HG03135 (cell line): ENCODE measurements around the gene TFF1.

Source experiments
- ATAC-seq: cut with Tn5 transposase; IDR thresholded peaks from one replicate; pipeline ENCODE4 v1.9.1; 2021; ENCODE audit warnings: mild to moderate bottlenecking, moderate library complexity; ENCODE audit not compliant: unreplicated experiment

TFF1 gene

DNA sequence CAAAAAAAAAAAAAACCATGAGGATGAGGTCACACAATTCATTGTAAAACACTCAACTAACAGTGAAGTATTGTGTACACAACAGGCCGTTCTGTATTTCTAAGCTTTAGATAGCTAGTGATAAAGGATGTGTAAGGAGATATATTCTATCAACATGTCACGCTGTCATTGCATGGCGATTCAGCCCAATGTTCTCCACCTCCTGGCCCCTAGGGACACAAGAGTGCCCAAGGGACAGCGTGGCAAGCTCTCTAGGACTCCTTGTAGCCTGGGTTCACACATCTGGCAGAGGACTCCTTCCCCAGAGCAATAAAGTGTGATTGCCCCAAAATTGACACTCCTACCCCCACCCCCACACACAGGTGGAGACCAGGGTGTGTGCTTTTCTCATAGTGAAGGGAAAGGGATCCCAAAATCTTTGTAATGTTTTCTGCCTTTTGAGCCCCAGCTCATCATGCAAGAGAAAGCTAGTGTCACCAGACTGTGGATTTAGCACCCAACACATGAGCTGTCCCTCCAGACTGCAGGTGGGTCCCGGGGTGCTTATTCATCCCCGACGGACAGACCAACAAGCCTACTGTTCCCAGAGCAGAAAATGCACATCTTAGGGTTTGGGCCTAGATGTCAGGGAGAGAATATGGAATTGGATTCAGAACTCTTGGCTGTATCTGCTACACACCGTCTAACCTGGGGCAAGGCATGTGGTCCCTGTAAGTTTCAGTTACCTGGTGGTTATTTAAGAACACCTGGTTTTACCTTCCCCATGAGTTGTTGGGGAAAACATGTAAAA lies 18.0 kb upstream of the TFF1 start:
- no peak for ATAC-seq

DNA sequence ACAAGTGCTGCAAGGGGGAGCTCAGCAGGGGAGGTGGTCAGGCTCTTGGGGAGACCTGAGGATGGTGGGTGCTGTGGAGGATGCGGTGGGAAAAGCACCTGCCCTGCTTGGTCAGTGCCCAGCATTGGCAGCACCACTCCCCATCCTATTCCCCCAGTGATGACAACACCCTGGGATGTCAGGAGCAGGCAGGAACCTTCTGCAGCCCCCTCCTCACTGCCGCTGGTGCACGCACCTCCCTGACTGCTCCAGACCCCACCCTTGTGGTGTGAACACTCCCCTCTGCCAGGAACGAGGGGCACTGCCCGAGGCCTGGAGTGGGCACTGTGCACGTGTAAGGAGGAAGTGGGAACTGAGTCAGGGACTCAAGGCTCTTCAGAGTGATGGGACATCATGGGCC lies 17.0 kb upstream of the TFF1 start:
- no peak for ATAC-seq

DNA sequence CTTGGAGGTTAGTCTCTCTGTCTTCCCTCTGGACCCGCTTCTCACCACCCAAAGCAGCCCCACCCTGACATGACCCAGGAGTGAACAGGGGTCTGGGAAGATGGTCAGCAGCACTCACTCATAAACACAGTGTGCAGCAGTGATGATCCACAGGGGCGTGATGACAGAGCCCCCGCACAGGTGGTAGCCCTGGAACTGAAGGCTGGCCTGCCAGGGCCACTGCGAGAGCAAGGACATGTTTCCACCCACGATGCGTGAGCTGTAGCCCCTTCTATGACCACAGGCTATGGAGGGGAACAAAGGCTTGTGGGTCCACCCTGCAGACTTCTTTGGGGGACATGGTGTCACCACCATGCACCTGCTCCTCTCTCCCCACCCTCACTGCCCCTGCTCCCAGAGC lies 16.6 kb upstream of the TFF1 start:
- ATAC-seq: no peak

DNA sequence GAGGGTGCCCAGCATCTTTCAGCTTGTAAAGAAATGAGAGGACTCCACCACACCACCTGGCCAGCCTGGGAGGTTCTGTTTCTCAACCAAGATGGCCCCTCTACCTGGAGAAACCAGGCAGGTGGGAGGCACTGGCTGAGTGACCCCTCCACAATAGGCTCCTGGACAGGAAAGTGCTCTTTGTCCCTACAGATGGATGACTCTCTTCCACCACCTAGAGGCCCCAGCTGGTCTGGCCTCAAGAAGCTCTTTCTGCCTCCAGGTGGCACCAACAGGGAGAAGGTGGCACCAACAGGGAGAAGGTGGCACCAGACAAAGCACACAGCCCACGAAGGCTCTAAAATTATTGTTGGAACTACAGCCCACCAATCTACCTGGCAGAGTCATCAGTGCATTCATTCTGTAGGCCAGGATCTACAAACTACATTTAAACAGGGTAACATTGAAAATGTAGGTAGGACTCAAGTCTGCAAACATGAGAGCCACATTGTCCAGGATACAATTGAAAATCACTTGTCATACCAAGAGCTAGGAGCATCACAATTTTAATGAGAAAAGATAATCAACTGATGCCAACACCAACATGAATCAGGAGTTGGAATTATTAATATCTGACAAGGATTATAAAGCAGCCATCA lies 15.1 kb upstream of the TFF1 start:
- no peak for ATAC-seq

DNA sequence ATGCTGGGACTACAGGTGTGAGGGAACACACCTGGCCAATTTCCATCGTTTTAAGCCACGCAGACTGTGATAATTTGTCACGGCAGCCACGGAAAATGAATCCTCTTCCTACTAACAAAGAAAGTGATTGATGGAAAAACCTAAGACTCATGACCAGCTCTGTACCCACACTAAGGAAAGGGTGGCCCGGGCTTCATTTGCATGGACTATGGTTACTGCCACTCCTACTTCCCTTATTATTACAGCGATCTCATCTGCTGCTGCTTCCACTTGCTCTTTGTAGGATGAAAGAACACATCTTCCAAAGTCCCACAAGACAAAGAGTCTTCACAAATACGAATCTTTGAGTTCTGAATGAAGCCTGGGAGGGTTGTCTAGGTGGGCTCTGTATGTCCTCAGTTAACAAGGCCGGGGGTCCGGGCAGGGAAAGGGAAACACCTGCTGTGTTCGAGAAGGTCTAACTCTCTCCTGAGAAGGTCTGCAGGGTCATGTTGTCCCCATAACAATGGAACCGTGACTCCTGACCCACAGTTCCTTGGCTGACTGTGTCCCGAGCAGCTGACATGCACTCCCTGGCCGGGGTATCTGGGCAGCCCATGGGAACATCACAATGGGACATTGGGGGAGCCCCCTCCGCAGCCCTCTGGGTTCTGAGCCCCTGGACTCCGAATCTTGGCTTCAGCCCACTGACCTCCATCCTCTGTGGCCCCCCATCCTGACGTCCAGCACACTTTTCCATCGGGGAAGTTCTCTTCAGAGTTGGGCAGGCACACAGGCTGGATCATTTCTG lies 13.3 kb upstream of the TFF1 start:
- no peak for ATAC-seq

DNA sequence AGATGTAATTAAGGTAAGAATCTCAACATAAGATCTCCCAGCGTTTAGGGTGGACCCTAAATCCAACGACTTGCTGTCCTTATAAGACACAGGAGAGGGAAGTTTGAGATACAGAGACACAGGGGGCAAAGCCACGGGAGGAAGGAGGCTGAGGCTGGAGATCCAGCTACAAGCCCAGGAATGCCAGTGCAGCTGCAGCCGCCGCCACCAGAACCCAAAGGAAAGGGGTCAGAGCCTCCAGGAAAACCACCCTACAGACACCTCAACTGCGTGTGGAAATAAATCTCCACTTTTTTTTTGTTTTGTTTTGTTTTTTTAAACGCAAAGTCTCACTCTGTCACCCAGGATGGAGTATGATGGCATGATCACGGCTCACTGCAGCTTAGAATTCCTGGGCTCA lies 12.1 kb upstream of the TFF1 start:
- ATAC-seq: no peak

DNA sequence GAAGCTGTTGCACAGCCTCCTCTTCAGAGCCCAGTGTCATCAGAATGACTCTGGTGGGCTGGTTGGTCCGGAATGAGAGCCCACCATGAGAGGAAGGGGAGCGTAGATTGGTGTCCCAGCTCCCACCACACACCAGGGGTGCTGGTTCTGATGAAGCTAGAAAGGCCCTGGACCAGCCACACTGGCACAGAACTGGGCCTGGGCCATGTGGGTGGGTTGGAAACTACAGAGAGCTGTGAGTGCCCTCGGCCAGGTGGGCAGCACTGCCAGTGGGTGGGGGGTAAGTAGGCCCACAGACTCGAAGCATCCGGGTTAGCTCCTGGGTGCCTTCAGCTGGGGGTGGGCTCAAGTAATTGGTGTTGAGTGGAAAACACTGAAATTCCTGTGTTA lies 11.6 kb upstream of the TFF1 start:
- no peak for ATAC-seq

DNA sequence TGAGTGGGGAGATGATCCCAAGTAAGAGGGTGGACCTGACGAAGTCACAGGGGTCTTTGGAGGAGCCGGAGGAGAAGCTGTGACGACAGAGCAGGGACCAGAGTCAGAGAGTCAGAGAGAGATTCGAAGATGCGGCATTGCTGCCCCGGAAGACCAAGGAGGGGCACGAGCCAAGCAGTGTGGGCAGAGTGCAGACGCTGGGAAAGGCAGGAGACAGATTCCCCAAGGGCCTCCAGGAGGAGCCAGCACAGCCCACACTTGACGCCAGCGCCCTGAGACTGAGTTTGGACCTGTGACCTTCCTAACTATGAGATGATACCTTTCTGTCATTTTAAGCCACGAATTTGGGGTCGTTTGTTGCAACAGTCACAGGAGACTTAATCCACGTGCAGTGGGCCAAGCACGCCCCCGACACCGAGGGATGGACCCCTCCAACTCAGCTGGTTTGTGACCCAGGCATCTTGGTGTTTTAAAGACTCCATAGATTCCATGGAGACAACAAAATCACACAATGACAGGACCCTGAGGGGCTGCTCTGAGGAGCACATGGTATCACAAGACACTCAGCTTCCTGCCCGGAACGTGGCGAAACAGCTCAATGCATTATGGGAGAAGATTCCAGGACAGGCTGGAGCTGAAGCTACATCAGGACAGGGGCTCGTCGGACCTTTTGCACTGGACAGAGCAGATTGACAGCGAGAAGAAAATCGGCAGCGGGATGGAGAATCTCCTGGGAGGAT lies 11.0 kb upstream of the TFF1 start:
- ATAC-seq: no peak

DNA sequence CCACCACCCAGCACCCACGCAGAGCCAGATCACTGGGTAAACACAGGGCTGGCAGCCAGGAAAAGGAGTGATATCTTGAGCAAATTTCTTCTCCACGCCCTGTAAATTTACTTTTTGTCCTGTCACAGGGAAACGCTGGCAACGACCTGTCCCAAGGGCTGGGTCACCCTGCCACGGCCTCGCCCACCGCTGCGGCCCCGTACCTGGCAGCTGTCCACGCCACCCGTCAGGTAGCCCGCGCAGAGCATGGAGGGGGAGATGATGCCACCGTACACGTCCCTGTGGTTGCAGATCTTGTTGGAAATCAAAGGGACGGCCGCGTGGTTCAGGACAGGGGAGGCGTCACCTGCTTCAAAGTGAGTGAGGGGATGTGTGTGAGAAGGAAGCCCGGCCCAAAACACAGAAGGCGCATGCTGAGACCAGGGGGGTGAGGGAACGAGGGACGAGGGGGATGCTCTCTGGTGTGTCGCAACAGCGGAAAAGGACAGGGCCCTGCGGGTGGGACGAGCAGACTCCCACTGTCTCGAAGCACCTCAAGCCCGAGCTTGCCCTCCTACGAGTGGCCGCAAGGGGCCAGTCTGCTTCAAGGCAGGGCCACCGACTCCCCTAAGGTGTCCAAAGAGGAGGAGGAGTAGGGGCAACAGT lies 10.1 kb upstream of the TFF1 start:
- ATAC-seq: no peak

DNA sequence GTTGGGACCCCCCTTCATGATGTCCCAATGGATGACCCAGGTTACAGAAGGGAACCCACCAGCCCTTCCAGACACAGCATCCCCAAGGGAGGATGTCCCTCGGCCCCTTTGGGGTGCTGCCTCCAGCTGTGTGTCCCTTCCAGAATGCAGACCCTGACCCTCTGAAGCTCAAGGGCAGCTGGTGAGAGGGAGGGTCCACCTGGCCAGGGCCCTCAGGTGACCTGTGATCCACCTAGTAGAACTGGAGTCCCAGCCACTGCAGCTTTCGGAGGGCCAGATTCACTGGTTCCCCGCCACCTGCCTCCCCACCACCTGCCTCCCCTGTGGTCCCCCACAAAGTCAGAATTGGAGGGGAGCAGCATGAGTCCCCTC lies 9.6 kb upstream of the TFF1 start:
- no peak for ATAC-seq

DNA sequence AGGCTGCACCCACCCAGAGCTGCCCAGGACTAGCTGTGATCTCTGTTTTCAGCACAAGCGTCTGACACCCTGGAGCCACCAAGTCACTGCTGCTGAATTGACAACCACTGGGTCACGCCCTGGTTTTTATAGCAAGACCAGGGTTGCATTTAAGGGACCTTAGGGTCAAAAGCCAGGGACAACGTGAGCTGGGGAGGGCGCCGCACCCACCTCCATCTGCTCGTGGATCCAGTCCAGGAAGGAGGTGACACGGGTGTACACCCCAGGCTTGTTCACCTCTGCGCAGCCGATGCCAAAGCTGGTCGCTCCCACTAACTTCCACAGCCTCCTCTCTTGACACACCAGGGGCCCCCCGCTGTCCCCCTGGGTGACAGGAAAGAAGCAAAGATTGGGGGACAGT lies 9.2 kb upstream of the TFF1 start:
- ATAC-seq: no peak

DNA sequence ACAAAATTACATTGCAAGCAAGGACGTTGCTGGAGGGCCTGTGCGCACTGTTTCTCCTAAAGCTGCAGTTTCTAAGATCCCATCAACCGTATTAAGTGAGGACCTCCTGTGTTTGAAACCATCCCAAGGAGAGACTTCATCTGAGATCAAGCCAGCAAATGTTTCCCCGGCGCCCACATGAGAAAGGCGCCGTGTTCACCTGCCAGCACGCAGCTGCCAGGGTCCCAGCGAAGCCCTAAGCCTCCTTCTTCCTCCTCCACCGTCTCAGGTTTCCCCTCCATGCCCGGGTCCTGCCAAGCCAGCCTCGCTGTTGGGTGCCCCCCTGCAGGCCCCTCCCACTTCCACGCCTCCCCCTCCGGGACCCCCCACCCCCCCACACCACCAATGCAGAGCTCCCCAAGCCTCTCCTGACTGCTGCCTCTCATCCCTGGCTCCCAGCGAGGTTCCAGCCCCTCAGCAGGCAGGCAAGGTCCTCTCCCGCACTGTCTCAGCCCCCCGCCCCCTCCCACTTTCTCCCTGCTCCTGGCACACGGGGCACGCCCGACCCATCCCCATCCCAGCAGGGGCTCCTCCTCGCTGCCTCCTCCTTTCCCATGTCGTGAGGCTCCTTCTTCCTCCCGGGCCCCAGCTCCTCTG lies 8.6 kb upstream of the TFF1 start:
- no peak for ATAC-seq

DNA sequence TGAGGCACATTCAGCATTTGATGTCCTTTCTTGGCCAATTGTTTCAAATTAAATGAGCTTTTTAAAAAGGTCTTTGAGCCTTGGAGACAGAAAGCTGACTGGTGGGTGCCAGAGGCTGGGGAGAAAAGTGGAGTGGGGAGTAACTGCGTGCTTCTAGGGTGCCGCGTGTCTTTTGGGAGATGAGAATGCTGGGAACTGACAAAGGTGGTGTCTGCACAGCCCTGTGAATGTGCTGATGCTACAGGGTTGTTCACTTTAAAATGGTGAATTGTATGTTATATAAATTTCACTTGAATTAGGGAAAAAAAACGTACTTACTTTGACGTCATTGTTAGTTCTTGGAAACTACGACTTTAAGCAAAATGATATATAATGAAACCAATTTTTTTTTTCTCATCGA lies 8.1 kb upstream of the TFF1 start:
- ATAC-seq: no peak

DNA sequence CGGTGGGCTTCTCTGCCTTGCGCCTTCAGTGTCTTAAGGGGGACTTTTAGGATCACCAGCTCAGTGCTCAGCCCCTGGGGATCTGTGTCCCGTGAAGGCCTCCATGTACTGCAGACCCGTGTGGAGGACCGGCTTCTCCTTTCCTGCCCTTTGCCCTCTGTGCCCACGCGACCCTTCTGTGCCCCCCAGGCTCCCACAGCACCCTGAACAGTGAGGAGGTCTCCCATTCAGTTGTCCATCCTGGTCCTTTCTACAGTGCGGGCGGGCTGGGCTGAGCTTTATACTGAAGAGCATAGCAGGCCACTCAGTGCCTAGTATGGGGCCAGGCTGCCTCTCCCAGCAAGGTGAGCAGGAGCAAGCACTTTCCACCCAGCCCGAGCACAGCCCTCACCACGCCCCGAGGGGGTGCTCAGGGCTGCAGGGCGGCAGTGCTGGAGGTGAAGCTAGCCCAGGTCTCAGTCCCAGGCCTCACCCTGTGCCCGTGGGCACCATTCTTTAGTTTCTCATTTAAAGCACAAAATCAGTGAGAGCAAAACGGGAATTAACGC lies 7.6 kb upstream of the TFF1 start:
- no peak for ATAC-seq

DNA sequence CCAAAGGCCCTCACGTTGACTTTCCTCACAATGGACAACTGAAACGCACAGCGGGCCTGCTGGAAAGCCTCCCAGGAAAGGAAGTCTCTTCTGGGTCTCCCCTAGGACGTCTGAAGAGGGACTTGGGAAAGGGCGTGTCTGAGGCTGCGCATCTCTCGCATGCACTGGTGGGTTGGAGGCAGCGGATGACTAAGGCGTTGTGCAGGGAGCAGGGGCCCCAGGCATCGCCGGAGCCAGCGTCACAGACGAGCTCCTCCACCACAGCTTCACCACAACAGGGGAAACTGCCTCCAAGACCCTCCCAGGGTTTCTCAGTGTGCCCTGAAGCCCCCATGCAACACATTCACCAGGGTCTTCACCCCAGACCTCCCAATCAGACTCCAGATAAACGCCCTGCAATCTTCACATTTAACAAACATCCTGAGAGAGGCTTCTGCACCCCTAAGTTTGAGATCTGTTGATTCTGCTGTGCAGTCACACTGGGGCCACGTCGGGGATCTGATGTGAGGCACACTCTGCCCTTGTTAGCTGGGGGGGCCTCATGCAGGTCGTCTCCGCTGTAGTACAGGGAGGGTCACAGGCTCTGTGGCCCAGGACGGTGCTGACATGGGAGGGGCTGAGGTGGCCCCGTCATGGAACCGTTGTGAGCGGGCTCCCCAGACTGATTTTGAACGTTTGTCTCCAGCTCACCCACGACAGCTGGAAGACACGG lies 7.0 kb upstream of the TFF1 start:
- ATAC-seq: no peak

DNA sequence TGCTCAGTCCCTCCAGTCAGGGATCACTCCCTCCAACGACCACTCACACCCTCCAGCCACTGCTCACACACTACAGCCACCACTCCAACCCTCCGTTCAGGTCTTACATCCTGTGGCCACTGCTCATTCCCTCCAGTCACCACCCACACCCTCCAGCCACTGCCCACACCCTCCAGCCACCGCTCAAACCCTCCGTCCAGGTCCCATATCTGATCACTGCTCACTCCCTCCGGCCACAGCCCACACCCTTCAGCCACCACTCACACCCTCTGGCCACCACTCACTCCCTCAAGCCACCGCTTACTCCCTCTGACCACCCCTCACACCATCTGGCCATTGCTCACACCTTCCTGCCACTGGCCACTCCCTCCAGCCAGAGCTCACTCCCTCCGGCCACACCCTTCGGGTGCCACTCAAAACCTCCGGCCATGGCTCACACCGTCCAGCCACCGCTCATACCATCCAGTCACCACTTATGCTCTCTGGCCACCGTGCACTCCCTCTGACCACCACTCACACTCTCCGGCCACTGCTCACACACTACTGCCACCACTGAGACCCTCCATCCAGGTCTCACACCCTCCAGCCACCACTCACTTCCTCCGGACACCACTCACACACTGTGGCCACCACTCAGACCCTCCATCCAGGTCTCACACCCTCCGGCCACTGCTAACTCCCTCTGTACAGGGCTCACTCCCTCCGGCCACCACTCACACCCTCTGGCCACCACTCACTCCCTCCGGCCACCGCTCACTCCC lies 4.7 kb upstream of the TFF1 start:
- ATAC-seq: no peak

DNA sequence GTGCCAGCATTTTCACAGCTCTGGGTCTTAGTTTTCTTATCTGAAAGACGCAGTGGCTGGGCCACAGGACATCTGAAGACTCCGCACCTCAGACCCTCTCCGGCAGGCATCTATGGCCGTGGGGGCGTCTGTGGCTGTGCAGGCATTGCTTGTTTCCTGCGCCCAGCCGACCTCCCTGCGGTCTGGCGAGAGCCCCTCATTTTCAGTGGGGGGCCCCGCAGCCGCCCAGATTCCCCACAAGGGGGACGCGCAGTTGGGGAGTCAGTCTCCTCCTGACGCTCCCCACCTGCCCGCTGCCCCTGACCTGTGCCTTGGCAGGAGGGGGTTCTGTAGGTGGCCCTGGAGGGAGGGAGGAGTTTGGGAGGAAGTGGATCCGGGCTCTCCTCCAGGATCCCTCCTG lies 3.5 kb upstream of the TFF1 start:
- no peak for ATAC-seq

DNA sequence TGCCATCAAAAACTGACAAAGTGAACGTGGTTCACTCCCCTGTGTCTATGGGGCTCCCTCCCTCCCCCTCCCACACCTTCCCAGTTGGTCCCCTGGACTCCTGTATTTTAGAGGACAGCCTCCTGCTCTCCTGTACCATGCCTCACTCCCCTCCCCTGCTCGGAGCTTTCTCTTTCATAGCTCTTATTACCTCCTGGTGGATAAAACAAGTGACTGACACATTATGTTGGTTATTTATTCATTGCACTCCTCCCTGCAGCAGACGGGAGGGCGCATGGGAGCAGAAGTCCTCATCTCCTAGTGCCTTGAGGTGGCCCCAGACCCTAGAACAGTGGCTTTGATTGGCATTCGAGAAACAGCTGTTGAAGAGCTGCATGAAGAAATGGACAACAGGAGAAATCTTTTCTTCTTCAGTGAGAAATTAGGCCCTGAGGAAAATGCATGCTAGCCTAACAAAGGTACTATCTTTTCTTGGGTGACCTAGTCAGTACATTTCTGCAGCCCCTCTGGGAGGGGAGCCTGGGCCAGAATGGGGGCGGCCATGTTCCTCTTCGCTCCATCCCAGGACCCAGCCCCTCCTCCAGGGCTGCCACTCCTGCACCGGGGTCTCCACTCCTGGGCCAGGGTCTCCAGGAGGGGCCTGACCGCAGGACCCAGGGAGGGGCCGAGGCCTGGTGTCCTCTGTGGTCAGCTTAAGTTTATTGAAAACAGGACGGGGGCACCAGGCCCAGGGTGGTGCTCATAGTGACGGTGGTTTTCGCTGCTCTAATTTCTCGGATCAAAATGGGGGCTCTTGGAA lies 1.2 kb upstream of the TFF1 start:
- no peak for ATAC-seq
